Parathyroid adenoma (tissue), 2 donors: ENCODE results near the gene SLC25A22.
A peak's percentile ranks its signal among the peaks of the same experiment; 100 is the strongest.

ENCODE experiments used
- H2AFZ ChIP-seq: fragments of 300-600 bp; sonication (generic); one replicate; pipeline ENCODE4 v1.7.0; 2017; ENCODE audit warnings: antibody characterized with exemption, mild to moderate bottlenecking
- H3K27ac ChIP-seq: fragments of 300-600 bp; sonication (generic); one replicate; pipeline ENCODE4 v1.7.0; 2017
- H3K27me3 ChIP-seq: fragments of 300-600 bp; sonication (generic); one replicate; pipeline ENCODE4 v1.7.0; 2017; ENCODE audit warnings: low read length; ENCODE audit not compliant: control insufficient read depth, insufficient read depth
- H3K36me3 ChIP-seq: fragments of 300-600 bp; sonication (generic); one replicate; pipeline ENCODE4 v1.7.0; 2017; ENCODE audit warnings: low read length; ENCODE audit not compliant: control insufficient read depth, insufficient read depth
- H3K4me1 ChIP-seq: fragments of 300-600 bp; sonication (generic); one replicate; pipeline ENCODE4 v1.7.0; 2017; ENCODE audit warnings: control low read depth
- H3K4me2 ChIP-seq: fragments of 300-600 bp; sonication (generic); one replicate; pipeline ENCODE4 v1.7.0; 2017; ENCODE audit warnings: low read length
- H3K4me3 ChIP-seq: fragments of 300-600 bp; sonication (generic); one replicate; pipeline ENCODE4 v1.7.0; 2017; ENCODE audit warnings: low read depth, low read length
- H3K79me2 ChIP-seq: fragments of 300-600 bp; sonication (generic); one replicate; pipeline ENCODE4 v1.7.0; 2017; ENCODE audit warnings: control low read depth
- H3K9ac ChIP-seq: fragments of 300-600 bp; sonication (generic); one replicate; pipeline ENCODE4 v1.7.0; 2017; ENCODE audit warnings: mild to moderate bottlenecking
- H3K9me3 ChIP-seq: fragments of 300-600 bp; sonication (generic); one replicate; pipeline ENCODE4 v1.7.0; 2017; ENCODE audit warnings: low read length; ENCODE audit not compliant: control insufficient read depth
- TF ChIP-seq, protein P1 (sequence below): fragments of 300-600 bp; sonication (generic); IDR thresholded peaks from one replicate; pipeline ENCODE4 v1.7.0; 2017; ENCODE audit warnings: antibody characterized with exemption, mild to moderate bottlenecking
- donor health status: primary hyperparathyroidism.

SLC25A22 gene

DNA sequence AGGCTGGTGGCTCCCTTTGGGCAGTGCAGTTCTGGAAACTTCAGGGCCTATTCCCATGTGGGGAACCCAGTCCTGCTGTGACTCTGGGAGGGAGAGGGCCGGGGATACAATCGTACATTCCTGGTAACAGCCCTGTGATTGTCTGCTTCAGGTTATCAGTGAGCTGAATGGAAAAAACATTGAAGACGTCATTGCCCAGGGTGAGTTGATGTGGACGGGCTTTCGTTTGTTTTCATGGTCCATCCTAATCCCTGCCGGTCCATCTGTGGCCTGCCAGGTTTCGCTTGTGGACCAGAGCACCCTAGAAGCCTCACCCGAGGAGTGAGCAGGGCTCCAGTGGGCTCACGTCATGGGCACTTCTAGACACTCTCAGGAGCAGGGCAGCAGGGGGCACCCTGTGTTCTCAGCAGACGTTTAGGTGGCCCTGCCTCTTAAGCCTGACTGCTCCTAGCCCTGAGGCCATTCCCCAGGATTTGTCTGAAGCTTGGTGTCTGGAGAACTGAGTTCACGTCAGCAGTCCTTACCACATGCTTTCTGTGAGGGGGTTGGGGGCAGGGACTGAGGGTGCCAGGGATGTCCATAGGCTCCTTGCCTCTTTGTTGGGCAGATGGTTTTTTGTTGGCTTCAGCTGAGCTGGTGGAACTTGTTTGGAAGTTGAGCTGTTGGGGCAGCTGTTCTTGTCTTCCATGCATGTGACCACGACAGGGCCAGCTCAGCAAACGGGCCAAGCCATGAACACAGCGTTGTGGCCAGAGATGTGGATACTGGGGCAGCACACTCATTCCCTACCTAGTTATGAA, 13.6 kb upstream of the SLC25A22 start:
- no peaks in the 10 kb centered on the region for H3K27me3 ChIP-seq
- no peak overlapping the region for H3K4me3 ChIP-seq
- TF ChIP-seq, protein P1, sequence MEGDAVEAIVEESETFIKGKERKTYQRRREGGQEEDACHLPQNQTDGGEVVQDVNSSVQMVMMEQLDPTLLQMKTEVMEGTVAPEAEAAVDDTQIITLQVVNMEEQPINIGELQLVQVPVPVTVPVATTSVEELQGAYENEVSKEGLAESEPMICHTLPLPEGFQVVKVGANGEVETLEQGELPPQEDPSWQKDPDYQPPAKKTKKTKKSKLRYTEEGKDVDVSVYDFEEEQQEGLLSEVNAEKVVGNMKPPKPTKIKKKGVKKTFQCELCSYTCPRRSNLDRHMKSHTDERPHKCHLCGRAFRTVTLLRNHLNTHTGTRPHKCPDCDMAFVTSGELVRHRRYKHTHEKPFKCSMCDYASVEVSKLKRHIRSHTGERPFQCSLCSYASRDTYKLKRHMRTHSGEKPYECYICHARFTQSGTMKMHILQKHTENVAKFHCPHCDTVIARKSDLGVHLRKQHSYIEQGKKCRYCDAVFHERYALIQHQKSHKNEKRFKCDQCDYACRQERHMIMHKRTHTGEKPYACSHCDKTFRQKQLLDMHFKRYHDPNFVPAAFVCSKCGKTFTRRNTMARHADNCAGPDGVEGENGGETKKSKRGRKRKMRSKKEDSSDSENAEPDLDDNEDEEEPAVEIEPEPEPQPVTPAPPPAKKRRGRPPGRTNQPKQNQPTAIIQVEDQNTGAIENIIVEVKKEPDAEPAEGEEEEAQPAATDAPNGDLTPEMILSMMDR, result no peak
- H3K9ac ChIP-seq, result no peak overlapping the region
- H3K36me3 ChIP-seq, result no peaks in the 10 kb centered on the region
- H3K27ac ChIP-seq, result no peak overlapping the region
- H3K79me2 ChIP-seq, result peaks cover 3% of the 10 kb centered on the region
- no peaks in the 10 kb centered on the region for H3K9me3 ChIP-seq
- H3K4me2 ChIP-seq, result no peak overlapping the region
- H3K4me1 ChIP-seq, result peaks cover 4% of the 10 kb centered on the region
- no peak overlapping the region for H2AFZ ChIP-seq

DNA sequence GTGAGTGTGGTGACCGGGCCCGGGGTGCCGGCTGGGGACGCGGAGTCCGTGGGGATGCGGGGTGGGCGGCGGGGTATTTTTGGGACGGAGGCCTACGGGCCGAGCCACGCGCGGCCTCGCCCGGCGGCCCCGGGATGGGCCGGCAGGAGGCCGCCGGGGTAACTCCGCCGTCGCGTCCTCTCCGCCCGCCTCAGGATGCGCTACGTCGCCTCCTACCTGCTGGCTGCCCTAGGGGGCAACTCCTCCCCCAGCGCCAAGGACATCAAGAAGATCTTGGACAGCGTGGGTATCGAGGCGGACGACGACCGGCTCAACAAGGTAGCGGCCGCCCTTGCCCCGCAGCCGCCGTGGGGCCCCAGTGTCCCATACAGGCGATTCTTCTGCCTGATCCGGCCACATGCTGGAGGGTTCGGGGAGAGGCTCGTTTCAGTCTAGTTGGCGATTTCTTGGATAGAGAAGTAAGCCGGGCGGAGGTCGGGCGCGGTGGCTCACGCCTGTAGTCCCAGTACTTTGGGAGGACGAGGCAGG, 12.0 kb upstream of the SLC25A22 start:
- H3K4me3 ChIP-seq, result peak overlapping the region; percentile 88
- peaks cover 3% of the 10 kb centered on the region for H3K79me2 ChIP-seq
- H3K9ac ChIP-seq, result peak overlapping the region; percentile 46
- peak overlapping the region; percentile 99 for H3K27ac ChIP-seq
- H2AFZ ChIP-seq, result peak overlapping the region; percentile 96
- peak overlapping the region; percentile 92 for H3K4me2 ChIP-seq
- no peaks in the 10 kb centered on the region for H3K36me3 ChIP-seq
- peaks cover 4% of the 10 kb centered on the region for H3K4me1 ChIP-seq
- H3K27me3 ChIP-seq, result no peaks in the 10 kb centered on the region
- TF ChIP-seq, protein P1, result no peak
- no peaks in the 10 kb centered on the region for H3K9me3 ChIP-seq

- peaks cover 4% of the 10 kb centered on the region for H3K4me1 ChIP-seq
Observed at GRCh38 chr11:809287-810039, 11.4 kb upstream of the SLC25A22 start, which contains the start of gene RPLP2. RPLP2 (plus strand) TSS chr11:809967; CDS start chr11:810235, 268 bp downstream.

DNA sequence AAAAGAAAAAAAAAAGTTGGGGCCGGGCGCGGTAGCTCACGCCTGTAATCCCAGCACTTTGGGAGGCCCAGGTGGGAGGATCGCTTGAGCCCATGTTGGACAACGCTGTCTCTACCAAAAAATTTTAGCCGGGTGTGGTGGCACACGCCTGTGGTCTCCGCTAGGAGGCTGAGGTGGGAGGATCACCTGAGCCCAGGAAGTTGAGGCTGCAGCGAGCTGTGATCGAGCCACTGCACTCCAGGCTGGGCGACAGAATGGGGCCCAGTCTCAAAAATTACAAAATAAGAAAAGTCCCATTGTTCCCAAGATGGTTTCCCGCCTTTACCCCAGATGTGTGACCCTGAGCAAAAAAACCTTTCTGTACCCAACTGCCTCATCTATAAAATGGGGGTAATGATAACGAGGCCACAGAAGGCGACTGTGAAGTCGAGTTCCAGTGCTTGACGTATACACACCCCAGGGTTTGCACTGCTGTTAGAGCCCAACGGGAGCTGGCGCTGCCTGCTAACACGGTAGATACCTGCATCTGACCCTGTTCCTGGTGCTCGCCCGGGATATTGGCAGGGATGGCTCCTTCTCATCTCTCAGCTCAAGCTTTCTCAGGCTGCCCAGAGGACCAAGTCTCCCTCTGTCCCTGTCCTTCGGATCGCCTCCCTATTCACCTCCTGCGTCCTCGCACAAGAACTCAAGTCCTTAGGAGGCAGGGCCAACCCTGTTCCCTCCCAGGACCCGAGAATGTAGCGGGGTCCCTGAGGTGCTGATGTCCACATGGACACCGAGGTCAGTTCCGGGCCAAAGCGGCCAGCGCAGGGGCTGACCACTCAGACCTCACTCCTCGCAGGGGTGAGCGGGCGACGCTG, 10.6 kb upstream of the SLC25A22 start:
- H3K36me3 ChIP-seq, result no peaks in the 10 kb centered on the region
- peak overlapping the region; percentile 99 for H3K27ac ChIP-seq
- H3K9me3 ChIP-seq, result no peaks in the 10 kb centered on the region
- peak overlapping the region; percentile 88 for H3K4me3 ChIP-seq
- H3K4me1 ChIP-seq, result peaks cover 4% of the 10 kb centered on the region
- H2AFZ ChIP-seq, result peak overlapping the region; percentile 96
- peak overlapping the region; percentile 87 for H3K9ac ChIP-seq
- TF ChIP-seq, protein P1, result no peak
- H3K79me2 ChIP-seq, result peaks cover 3% of the 10 kb centered on the region
- peak overlapping the region; percentile 92 for H3K4me2 ChIP-seq
- H3K27me3 ChIP-seq, result no peaks in the 10 kb centered on the region

More at GRCh38 chr11:809287-810039, 11.4 kb upstream of the SLC25A22 start, which contains the start of gene RPLP2:
- no peaks in the 10 kb centered on the region for H3K27me3 ChIP-seq
- peak within 1 kb of the TSS; percentile 88 for H3K4me3 ChIP-seq
- H3K36me3 ChIP-seq, result no peaks in the 10 kb centered on the region
- TF ChIP-seq, protein P1, result no peak
- H3K9me3 ChIP-seq, result no peaks in the 10 kb centered on the region
- peak within 1 kb of the TSS; percentile 87 for H3K9ac ChIP-seq
- H3K79me2 ChIP-seq, result peaks cover 3% of the 10 kb centered on the region
- H2AFZ ChIP-seq, result peak within 1 kb of the TSS; percentile 96
- H3K27ac ChIP-seq, result peak within 1 kb of the TSS; percentile 99
- peak within 1 kb of the TSS; percentile 92 for H3K4me2 ChIP-seq
